GM12872 (cell line): ENCODE data around the gene PRKACA.

Experiments
- CTCF ChIP-seq: IDR thresholded peaks from 3 replicates; pipeline ENCODE4 v1.5.1; 2011; ENCODE audit warnings: low read depth, mild to moderate bottlenecking, low read length, moderate library complexity; ENCODE audit not compliant: insufficient read depth

Gene PRKACA

GRCh38 chr19:14160017-14160703, 42.6 kb upstream of the PRKACA start:
- no peak for TF ChIP-seq CTCF

- no peak for TF ChIP-seq CTCF
Measured at GRCh38 chr19:14159059-14159458, 41.5 kb upstream of the PRKACA start.

GRCh38 chr19:14158276-14159023, 40.9 kb upstream of the PRKACA start:
- TF ChIP-seq CTCF = no peak

- TF ChIP-seq CTCF = no peak
Measured at GRCh38 chr19:14156971-14157717, 39.6 kb upstream of the PRKACA start.

- TF ChIP-seq CTCF = no peak
Measured at GRCh38 chr19:14156122-14156521, 38.6 kb upstream of the PRKACA start.

GRCh38 chr19:14155371-14155770, 37.8 kb upstream of the PRKACA start:
- no peak for TF ChIP-seq CTCF

GRCh38 chr19:14152713-14153112, 35.2 kb upstream of the PRKACA start:
- TF ChIP-seq CTCF = no peak
